Fibroblast of lung (primary cell): ENCODE data around the gene TRAF3.

Experiments
- EZH2 ChIP-seq: IDR thresholded peaks from 2 replicates; pipeline ENCODE4 v1.5.1; 2012; ENCODE audit warnings: low read length, control low read depth, mild to moderate bottlenecking; ENCODE audit errors: missing control alignments
- TF ChIP-seq, protein P1 (sequence below), 2 donors: IDR thresholded peaks in 1 of 2; conservative IDR thresholded peaks in 1 of 2; 1 replicate in 1 of 2; 2 replicates in 1 of 2; pipeline ENCODE4 v1.5.1; 2011 to 2012; ENCODE audit warnings: low read length in 2 of 2, control low read depth in 1 of 2, inconsistent platforms in 1 of 2, low read depth in 1 of 2, mild to moderate bottlenecking in 1 of 2

DNA sequence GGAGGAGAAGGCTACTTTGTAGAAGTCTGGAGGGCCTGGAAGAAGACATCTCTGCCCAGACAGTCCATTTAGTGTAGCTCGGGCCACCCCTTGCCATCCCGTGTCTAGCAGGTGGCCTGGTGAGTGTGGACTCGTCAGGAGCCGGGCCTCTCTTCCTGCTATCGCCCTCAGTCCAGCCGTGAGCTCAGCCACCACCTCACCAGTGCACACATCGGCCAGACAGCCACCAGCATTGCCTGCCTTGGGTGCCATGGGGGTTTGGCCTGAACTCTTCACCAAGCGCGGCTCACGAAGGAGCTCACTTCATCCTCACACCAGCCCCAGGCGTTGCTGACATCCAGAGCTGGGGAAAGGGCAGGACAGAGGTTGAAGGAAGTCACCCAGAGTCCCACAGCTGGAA lies 19.6 kb upstream of the TRAF3 start:
- TF ChIP-seq, protein P1, sequence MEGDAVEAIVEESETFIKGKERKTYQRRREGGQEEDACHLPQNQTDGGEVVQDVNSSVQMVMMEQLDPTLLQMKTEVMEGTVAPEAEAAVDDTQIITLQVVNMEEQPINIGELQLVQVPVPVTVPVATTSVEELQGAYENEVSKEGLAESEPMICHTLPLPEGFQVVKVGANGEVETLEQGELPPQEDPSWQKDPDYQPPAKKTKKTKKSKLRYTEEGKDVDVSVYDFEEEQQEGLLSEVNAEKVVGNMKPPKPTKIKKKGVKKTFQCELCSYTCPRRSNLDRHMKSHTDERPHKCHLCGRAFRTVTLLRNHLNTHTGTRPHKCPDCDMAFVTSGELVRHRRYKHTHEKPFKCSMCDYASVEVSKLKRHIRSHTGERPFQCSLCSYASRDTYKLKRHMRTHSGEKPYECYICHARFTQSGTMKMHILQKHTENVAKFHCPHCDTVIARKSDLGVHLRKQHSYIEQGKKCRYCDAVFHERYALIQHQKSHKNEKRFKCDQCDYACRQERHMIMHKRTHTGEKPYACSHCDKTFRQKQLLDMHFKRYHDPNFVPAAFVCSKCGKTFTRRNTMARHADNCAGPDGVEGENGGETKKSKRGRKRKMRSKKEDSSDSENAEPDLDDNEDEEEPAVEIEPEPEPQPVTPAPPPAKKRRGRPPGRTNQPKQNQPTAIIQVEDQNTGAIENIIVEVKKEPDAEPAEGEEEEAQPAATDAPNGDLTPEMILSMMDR (conservative IDR thresholded peaks at IDR 0.05 in 1 of 2, IDR thresholded peaks at IDR 0.05 in 1 of 2; ENCODE audit: low read depth in 1 of 2, low read length in 2 of 2), result no peak
- TF ChIP-seq EZH2, result no peak
